Caco-2 (cell line): ENCODE data around the gene RC3H2. TPM values are rescaled to one million over a fixed set of nuclear protein-coding genes. Genes with fewer than 3 reads are reported as not detected.
A peak's percentile ranks its signal among the peaks of the same experiment; 100 is the strongest.

Source experiments
- BruUV-seq: library from RNA; stranded (reverse); fragments of 400-500 nt; replicated peaks from 2 replicates; lab custom pipeline; 2021; lab: Mats Ljungman, UMichigan
- CTCF ChIA-PET: fragments of 300-600 bp; sonication (Branson Sonifier 250); formaldehyde crosslinking; loops from one replicate; lab custom pipeline; 2022; ENCODE audit warnings: antibody characterized with exemption; lab: Charles Lee
- POLR2A ChIA-PET: fragments of 300-600 bp; sonication (Branson Sonifier 250); formaldehyde crosslinking; loops from one replicate; lab custom pipeline; 2022; ENCODE audit warnings: antibody characterized with exemption; lab: Charles Lee
- DNase-seq, 2 experiments: peaks; one replicate each; pipeline versions ENCODE4 v3.0.0 to v3.0.0-alpha.2; 2020 to 2022
- H3K27me3 ChIP-seq: replicated peaks from 2 replicates; pipeline ENCODE4 v1.6.0; 2011; ENCODE audit warnings: low read length; ENCODE audit not compliant: control insufficient read depth, insufficient read depth
- H3K36me3 ChIP-seq: 2 replicates; pipeline ENCODE4 v1.5.1; 2011; ENCODE audit warnings: low read length; ENCODE audit not compliant: control insufficient read depth, insufficient read depth
- H3K4me1 ChIP-seq: fragments of 250-450 bp; sonication (Bioruptor Pico); 2 replicates; pipeline ENCODE4 v1.5.1; 2020; ENCODE audit warnings: mild to moderate bottlenecking
- H3K4me3 ChIP-seq: 2 replicates; pipeline ENCODE4 v1.5.1; 2011; ENCODE audit warnings: low read depth, mild to moderate bottlenecking, control low read depth, low read length
- H3K9me3 ChIP-seq: fragments of 250-450 bp; sonication (Bioruptor Pico); 2 replicates; pipeline ENCODE4 v1.5.1; 2020; ENCODE audit warnings: mild to moderate bottlenecking, moderate library complexity
- H3K27ac Mint-ChIP-seq: one replicate; pipeline ENCODE4 v1.8.0; 2022; ENCODE audit warnings: mixed read lengths; ENCODE audit not compliant: unreplicated experiment
- H3K27me3 Mint-ChIP-seq: one replicate; pipeline ENCODE4 v1.8.0; 2022; ENCODE audit warnings: mixed read lengths; ENCODE audit not compliant: insufficient read depth, unreplicated experiment
- H3K36me3 Mint-ChIP-seq: one replicate; pipeline ENCODE4 v1.8.0; 2022; ENCODE audit warnings: mild to moderate bottlenecking, mixed read lengths; ENCODE audit not compliant: insufficient read depth, unreplicated experiment
- H3K4me1 Mint-ChIP-seq: one replicate; pipeline ENCODE4 v1.8.0; 2022; ENCODE audit warnings: low read depth, mixed read lengths; ENCODE audit not compliant: unreplicated experiment
- H3K4me3 Mint-ChIP-seq: one replicate; pipeline ENCODE4 v1.8.0; 2022; ENCODE audit warnings: mild to moderate bottlenecking, moderate library complexity, mixed read lengths; ENCODE audit not compliant: unreplicated experiment
- H3K9me3 Mint-ChIP-seq: one replicate; pipeline ENCODE4 v1.8.0; 2022; ENCODE audit warnings: mixed read lengths; ENCODE audit not compliant: unreplicated experiment
- intact Hi-C: fragments of 100-400 bp; cut with micrococcal nuclease; formaldehyde crosslinking; loops from one replicate; pipeline ENCODE4 v1.10.0; 2022; ENCODE audit not compliant: unreplicated experiment
- total RNA-seq: library from RNA; stranded (reverse); gene quantifications from 2 replicates; pipeline ENCODE4 v1.2.3, GENCODE V29; 2022
- TF ChIP-seq, protein P1 (sequence below), 2 experiments: fragments of 200-600 bp in 1 of 2; IDR thresholded peaks; 1 replicate in 1 of 2; 2 replicates in 1 of 2; pipeline versions ENCODE4 v1.5.1 to v1.8.0; 2011 to 2022; ENCODE audit warnings: antibody characterized with exemption in 1 of 2, control low read depth in 1 of 2, inconsistent platforms in 1 of 2, low read depth in 1 of 2, low read length in 1 of 2, mild to moderate bottlenecking in 1 of 2, moderate library complexity in 1 of 2; ENCODE audit not compliant: insufficient read depth in 1 of 2, severe bottlenecking in 1 of 2, unreplicated experiment in 1 of 2

Gene RC3H2
- total RNA-seq, 1 experiment from 2014 or later = 53.8 TPM

GRCh38 chr9:122900791-122901190 is 4.4 kb downstream of the RC3H2 start:
- no peaks in the 10 kb centered on the region; the same call in 1 of the 2 replicates for H3K4me1 ChIP-seq
- BruUV-seq = no TSS peak
- Mint-ChIP-seq H3K27ac (no peak overlapping the region), H3K27me3 (no peaks in the 10 kb centered on the region), H3K4me1 (no peaks in the 10 kb centered on the region), H3K9me3 (no peaks in the 10 kb centered on the region), H3K4me3 (no peak overlapping the region), H3K36me3 (peaks cover 40% of the 10 kb centered on the region)
- no peaks in the 10 kb centered on the region for H3K27me3 ChIP-seq
- TF ChIP-seq, protein P1, sequence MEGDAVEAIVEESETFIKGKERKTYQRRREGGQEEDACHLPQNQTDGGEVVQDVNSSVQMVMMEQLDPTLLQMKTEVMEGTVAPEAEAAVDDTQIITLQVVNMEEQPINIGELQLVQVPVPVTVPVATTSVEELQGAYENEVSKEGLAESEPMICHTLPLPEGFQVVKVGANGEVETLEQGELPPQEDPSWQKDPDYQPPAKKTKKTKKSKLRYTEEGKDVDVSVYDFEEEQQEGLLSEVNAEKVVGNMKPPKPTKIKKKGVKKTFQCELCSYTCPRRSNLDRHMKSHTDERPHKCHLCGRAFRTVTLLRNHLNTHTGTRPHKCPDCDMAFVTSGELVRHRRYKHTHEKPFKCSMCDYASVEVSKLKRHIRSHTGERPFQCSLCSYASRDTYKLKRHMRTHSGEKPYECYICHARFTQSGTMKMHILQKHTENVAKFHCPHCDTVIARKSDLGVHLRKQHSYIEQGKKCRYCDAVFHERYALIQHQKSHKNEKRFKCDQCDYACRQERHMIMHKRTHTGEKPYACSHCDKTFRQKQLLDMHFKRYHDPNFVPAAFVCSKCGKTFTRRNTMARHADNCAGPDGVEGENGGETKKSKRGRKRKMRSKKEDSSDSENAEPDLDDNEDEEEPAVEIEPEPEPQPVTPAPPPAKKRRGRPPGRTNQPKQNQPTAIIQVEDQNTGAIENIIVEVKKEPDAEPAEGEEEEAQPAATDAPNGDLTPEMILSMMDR (IDR thresholded peaks at IDR 0.05; ENCODE audit: insufficient read depth in 1 of 2, low read depth in 1 of 2, low read length in 1 of 2, severe bottlenecking in 1 of 2, unreplicated experiment in 1 of 2) = no peak
- DNase-seq = no peak
- no peaks in the 10 kb centered on the region for H3K36me3 ChIP-seq
- H3K9me3 ChIP-seq = no peaks in the 10 kb centered on the region
- ChIA-PET POLR2A (no interaction called here), CTCF (no interaction called here)
- H3K4me3 ChIP-seq = no peak overlapping the region
- intact Hi-C loops = no loop called here

- POLR2A ChIA-PET = interaction anchor here (0.7 kb wide), 1 partner anchor 1768 kb away, joined by 12 read pairs; no protein-coding TSS in a partner anchor
Observed at GRCh38 chr9:122897969-122898368, 7.2 kb downstream of the RC3H2 start.

DNA sequence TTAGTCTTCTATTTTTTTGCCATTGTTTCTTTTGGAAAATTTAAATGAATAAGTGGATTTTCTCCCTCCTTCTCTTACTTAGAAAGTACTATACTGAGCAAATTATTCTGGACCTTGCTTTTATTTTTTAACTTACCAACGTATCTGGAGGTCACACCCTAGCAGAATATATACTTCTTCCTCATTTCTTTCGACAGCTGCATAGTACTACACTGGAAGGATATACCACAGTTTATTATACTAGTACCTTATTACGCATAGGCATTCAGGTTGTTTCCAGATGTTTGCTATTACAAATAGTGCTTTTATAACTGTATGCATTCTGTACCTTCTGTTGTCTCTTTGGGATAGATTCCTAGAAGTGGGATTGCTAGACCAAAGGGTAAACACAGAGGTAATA is 16.7 kb downstream of the RC3H2 start:
- no peaks in the 10 kb centered on the region for H3K4me1 ChIP-seq
- BruUV-seq = TSS peak; percentile 6
- intact Hi-C loops = no loop called here

More at GRCh38 chr9:122897969-122898368, 7.2 kb downstream of the RC3H2 start:
- Mint-ChIP-seq H3K9me3 (no peaks in the 10 kb centered on the region), H3K4me3 (no peak overlapping the region), H3K36me3 (peaks cover 46% of the 10 kb centered on the region), H3K27ac (no peak overlapping the region), H3K4me1 (peaks cover 8% of the 10 kb centered on the region), H3K27me3 (no peaks in the 10 kb centered on the region)
- no peak for DNase-seq
- intact Hi-C loops = no loop called here
- CTCF ChIA-PET = interaction anchor here (0.7 kb wide), 1 partner anchor 62 kb away, joined by 7 read pairs; no protein-coding TSS in a partner anchor
- no peak overlapping the region for H3K4me3 ChIP-seq
- no peaks in the 10 kb centered on the region for H3K36me3 ChIP-seq
- TF ChIP-seq, protein P1 (IDR thresholded peaks at IDR 0.05; ENCODE audit: insufficient read depth in 1 of 2, low read depth in 1 of 2, low read length in 1 of 2, severe bottlenecking in 1 of 2, unreplicated experiment in 1 of 2) = no peak
- BruUV-seq = no TSS peak
- no peaks in the 10 kb centered on the region for H3K9me3 ChIP-seq
- H3K4me1 ChIP-seq = no peaks in the 10 kb centered on the region; the same call in 1 of the 2 replicates
- H3K27me3 ChIP-seq = no peaks in the 10 kb centered on the region

More for the DNA sequence above, 16.7 kb downstream of the RC3H2 start:
- Histone ChIP-seq H3K9me3 (no peaks in the 10 kb centered on the region), H3K36me3 (no peaks in the 10 kb centered on the region), H3K4me3 (no peak overlapping the region), H3K27me3 (no peaks in the 10 kb centered on the region)
- Mint-ChIP-seq H3K36me3 (peaks cover 71% of the 10 kb centered on the region), H3K27me3 (no peaks in the 10 kb centered on the region), H3K4me1 (no peaks in the 10 kb centered on the region), H3K4me3 (no peak overlapping the region), H3K27ac (no peak overlapping the region), H3K9me3 (no peaks in the 10 kb centered on the region)
- TF ChIP-seq, protein P1 (IDR thresholded peaks at IDR 0.05; ENCODE audit: insufficient read depth in 1 of 2, low read depth in 1 of 2, low read length in 1 of 2, severe bottlenecking in 1 of 2, unreplicated experiment in 1 of 2) = no peak
- DNase-seq = no peak
- ChIA-PET CTCF (no interaction called here), POLR2A (no interaction called here)
